Right renal pelvis (tissue), 4 donors: ENCODE measurements around the gene MED16. TPM values are rescaled to one million over a fixed set of nuclear protein-coding genes. Genes with fewer than 3 reads are reported as not detected.
"Not testable (repeated sequence)": the region's sequence is repeated elsewhere in the genome, so short reads cannot be mapped to it uniquely, and the experiment has no call there.

Experiments used
- DNase-seq, 4 donors: peaks; one replicate each; pipeline ENCODE4 v3.0.0-alpha.2; 2013; ENCODE audit warnings: low read depth in 4 of 4, low spot score in 3 of 4, missing footprints in 1 of 4
- polyA plus RNA-seq, 4 donors: library from polyadenylated mRNA; unstranded; fragments of 120-200 nt; gene quantifications; one replicate each; pipeline ENCODE4 v1.2.1, GENCODE V29; 2013; ENCODE audit not compliant: insufficient read length in 4 of 4

Gene MED16
- polyA plus RNA-seq, 4 donors = 57.1 to 70.8 (median 60.7) TPM

DNA sequence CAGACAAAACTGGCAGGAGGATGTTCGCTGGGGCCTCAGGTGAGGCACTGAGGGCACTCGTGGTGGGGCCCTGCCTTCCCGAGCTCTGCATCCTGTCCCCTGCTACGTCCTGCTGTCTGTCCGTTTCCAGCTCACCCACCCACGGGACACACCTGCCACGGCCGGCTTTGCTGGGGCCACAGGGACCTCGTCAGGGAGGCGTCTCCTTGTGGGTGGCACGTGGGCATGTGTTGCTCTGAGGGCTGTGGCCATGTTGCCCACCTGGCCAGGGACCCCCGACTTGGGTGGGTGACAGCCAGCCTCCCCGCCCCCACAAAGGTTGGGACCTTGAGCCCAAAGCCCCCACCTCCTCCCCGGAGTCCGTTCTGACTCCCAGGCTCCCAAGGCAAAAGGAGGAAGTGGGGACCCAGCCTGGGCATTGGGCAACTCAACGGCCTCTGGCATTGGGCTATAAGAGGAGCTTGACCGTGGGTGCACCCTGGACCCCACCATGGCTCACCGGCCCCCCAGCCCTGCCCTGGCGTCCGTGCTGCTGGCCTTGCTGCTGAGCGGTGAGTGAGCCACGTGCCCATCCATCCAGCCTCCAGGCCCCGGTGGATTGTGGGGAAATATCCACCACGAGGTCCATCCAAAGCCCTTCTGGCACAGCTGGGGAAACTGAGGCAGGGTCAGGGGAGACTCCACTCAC is 52.3 kb downstream of the MED16 start, which contains the start of gene PRTN3:
Gene PRTN3 (plus strand): TSS at position 481 of the 688 bp plus-strand sequence. CDS start 10 bp downstream, at position 491.
- no peak for DNase-seq

DNA sequence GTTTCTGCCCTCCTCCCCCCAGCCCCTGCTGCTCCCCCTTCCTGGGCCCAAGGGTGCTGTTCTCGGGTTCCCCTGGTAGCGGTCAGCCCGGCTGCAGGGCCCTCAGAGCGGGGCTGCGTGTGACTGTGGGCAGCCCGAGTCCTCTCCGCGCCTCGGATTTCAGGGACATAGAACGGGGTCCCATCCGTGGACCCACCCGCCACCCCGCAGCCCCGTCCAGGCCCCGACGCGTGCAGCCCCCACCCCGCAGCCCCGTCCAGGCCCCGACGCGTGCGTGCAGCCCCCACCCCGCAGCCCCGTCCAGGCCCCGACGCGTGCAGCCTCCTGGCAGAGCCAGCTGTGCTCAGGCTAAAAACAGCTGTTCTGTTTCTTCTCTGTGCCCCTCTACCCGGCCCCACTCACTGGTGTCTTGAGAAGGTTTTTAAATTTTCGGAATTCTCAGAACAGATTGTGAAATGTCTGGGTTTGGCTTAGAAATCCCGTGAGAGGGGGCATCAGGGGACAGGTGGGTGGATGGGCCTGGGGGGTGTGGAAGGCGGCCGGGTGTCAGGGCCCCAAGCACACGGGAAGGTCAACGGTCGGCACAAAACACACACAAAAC is 57.7 kb downstream of the MED16 start:
- no peak for DNase-seq

DNA sequence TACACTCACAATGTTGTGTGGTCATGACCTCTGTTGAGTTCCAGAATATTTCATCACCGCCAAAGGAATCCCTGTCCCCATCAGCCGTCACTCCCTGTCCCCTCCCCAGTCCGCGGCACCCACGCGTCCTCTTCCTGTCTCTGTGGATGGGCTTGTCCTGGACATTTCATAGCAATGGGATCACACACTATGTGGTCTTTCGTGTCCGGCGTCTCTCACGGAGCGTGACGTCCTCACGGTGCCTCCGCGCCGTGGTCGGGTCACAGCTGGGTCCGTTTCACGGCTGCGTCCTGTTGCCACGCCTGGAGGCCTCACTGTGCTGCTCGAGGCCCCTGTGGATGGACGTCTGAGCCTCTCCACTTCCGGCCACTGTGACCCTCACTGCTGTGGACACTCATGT is 58.8 kb downstream of the MED16 start:
- DNase-seq = no peak

DNA sequence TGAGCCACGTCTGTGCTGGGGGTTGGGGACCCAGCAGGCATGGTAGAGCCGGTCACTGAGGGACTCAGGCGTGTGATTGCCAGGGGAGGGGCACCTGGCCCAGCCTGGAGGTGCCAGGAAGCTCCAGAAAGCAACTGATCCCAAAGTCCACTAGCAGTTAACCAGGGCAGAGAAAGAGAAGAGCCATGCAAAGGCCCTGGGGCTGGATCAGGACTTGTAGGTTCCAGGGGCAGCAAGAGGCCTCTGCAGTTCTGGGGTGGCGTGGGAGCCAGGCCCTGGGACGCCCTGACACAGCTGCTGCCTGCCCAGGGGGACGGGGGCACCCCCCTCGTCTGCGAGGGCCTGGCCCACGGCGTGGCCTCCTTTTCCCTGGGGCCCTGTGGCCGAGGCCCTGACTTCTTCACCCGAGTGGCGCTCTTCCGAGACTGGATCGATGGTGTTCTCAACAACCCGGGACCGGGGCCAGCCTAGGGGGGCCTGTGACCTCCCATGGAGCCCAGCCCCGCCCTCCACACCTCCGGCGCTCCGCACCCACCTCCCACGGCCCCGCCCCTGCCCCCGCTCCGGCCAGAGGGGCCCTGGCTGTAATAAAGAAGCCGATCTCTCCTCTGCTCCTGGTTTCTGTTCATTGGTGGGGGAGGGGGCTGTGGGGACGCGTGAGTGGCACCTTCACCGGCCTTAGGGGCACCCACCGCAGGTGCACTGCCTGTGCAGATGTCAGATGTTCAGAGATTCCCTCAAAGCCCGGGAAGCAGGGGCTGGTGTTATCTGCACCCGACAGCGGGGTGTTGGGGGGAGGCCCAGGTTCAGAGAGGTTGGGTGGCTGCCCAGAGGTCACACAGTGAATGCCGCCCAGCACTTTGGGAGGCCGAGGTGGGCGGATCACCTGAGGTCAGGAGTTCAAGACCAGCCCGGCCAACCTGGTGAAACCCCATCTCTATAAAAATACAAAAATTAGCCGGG is 61.3 kb downstream of the MED16 start:
- DNase-seq = no peak

DNA sequence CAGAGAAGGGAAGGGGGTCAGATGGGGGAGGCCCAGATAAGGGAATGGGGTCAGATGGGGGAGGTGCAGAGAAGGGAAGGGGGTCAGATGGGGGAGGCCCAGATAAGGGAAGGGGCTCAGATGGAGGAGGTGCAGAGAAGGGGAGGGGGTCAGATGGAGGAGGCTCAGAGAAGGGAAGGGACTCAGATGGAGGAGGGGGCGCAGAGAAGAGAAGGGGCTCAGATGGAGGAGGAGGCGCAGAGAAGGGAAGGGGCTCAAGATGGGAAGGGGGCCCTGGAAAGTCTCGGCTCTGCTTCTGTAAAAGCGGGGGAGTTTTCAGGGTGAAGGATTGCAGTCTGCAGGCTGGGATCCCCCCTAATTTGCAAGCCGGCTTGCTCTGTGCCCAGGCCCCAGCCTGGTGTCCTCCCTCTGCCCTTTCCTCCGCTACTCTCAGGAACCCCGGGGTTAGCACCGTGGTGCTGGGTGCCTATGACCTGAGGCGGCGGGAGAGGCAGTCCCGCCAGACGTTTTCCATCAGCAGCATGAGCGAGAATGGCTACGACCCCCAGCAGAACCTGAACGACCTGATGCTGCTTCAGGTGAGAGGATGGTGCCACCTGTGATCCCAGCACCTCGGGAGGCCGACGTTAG is 63.7 kb downstream of the MED16 start:
- no peak for DNase-seq

DNA sequence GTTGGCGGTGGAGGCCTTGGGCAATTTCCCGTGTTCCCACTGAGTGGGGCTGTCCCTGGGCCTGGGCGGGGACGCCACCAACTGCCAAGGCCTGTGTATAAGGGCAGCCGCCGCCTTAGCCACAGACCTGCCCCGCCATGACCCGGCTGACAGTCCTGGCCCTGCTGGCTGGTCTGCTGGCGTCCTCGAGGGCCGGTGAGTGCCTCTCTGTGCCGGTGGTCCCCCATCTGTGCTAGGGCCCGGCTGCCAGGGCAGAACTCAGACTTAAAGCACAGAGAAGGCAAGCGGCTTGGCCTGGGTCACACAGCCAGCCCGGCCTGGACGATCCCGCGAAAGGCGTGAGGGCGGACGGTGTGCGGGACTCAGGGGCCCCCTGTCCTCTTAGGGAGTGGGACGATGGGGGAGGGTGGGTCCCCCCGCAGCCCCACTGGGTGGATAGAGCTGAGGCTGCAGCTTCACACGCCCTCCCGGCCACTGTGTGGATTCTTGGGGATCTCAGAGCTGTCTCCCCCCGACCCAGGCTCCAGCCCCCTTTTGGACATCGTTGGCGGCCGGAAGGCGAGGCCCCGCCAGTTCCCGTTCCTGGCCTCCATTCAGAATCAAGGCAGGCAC is 65.2 kb downstream of the MED16 start, which contains the start of gene AZU1:
Gene AZU1 (plus strand): TSS at position 128 of the 612 bp plus-strand sequence. CDS start 10 bp downstream, at position 138.
- no peak for DNase-seq

DNA sequence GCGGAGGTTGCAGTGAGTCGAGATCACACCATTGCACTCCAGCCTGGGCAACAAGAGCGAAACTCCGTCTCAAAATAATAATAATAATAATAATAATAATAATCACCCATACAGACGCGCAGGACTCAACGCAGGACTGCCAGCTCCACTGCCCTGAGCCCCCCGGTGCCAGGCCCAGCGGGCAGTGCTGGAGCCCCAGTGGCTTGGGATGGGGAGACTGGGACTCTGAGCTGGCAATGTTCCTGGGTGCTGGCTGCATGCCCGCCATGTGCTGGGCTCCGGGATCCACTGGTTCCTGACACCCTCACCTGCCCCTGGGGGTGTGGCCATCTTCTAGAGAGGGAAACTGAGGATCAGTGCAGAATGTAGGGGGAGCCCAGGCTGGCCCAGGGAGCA is 65.7 kb downstream of the MED16 start:
- DNase-seq = no peak

DNA sequence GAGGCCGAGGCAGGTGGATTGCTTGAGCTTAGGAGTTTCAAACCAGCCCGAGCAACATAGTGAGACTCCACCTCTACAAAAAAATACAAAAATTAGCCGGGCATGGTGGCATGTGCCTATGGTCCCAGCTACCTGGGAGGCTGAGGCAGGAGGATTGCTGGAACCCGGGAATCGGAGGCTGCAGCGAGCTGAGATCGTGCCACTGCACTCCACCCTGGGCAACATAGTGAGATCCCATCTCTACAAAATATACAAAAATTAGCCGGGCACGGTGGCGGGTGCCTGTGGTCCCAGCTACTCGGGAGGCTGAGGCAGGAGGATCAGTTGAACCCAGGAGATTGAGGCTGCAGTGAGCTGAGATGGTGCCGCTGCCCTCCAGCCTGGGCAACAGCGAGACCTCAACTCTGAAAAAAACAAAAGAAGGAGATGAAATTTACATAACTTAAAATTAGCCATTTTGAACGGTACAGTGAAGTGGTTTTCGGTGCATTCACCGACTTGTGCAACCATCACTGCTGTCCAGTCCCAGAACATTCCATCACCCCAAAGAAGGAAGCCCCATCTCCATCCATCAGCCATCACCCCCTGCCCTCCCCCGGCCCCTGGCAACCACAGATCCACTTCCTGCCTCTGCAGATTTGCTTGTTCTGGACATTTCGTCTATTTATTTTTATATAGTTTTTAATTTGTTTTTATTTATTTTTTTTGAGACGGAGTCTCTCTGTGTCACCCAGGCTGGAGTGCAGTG is 66.9 kb downstream of the MED16 start:
- DNase-seq = no peak

DNA sequence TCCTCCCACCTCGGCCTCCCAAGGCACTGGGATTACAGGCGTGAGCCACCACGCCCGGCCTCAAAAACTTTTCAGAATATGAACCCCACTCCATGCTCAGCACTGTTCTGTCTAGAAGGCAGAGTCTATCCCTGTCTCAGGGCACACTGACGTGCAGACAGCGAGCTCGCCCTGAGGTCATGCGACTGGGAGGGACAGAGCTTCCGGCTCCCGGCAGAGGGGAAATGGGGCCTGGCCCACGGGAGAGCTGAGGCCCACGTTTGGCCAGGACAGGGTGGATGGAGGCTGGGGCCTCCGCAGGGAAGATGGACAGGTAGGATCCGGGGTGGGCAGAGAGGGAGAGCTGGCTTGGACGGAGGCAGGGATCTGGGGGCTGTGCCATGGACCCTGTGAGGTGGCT is 68.1 kb downstream of the MED16 start:
- no peak for DNase-seq

DNA sequence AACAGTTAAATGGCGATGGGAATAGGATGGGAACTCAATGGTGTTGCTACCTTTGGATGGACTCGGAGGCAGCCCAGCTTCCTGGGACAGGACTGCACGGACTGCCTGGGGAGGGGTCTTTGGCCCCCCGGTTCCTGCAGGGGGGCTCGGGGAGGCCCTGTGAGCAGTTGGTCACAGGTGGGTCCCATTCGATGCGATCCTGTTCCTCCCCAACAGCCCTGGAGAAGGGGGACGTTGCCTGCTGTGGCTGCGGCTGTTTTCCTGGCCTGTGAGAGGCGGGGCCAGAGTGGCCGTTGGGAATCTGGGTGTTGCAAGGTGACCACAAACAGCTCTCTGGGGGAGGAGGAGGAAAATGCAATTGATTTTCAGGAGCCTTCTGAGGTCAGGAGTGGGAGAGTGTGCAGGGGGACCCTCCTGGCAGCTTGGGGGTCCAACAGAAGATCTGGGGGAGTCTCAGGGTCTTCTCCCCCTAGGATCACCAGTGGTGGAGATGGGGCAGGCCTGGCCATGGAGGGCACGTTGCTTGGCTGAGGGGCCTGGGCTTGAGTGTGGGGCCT is 69.3 kb downstream of the MED16 start:
- no peak for DNase-seq

DNA sequence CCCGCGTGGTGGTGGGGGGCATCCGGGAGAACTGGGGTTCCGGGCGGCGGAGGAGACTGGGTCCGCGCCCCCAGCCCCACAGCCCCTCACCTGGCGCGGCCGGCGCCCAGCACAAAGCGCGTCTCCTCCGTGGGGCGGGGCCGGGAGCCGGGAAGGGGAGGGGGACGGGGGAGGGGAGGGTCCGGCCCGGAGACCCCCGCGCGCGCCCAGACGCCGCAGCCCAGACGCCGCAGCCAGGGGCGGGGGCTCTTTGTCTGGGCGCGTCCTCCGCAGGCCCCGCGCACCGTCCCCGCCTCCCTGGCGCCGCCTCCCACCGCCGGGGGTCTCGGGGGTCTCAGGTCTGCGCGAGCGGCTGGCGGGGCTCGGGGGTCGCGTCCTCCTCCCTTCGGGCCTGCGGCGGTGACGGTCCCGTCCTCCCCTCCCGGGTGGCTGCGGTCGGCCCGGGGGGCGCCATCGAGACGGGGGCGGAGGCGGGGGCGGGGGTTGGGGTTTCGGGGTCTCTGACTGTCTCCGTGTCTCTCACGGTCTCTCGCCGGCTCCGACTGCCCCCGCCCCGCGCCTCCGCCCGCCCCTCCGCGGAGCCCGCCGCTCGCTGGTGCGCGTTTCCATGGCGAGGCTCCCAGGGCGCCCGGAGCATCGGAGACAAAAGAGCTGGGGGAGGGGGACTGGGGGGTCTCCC is 71.0 kb downstream of the MED16 start, which contains the start of gene PLPPR3:
Gene PLPPR3 (minus strand): TSS at position 131 of the 679 bp plus-strand sequence. CDS start 396 bp downstream, outside the sequence.
- no peak for DNase-seq

DNA sequence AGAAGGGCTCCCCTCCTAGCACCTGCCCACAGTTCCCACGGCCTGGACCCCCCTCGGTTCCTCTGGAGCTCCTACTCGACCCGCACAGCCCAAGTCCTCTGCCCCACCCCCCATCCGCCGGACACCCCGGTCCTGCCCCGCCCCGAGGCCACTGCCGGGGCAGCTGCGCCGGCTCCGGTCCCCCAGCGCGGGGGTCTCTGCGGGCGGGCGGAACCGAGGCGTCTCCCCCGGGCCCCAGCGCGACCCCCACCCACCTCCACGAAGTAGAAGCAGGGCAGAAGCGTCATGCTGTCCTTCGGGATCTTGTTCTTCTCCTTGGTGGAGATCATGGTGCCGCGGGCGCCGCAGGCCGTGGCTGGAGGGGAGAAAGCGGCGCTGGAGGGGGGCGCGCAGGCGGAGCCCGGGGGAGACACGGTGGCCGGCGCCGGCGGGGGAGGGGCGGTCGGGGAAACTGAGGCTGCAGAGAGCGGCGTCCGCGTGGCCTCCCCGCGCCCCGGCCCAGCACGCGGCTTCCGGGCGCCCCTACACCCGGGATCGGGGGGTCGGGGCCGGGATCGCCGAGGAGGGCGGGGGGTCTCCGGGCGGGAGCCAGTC is 71.7 kb downstream of the MED16 start:
- no peak for DNase-seq

DNA sequence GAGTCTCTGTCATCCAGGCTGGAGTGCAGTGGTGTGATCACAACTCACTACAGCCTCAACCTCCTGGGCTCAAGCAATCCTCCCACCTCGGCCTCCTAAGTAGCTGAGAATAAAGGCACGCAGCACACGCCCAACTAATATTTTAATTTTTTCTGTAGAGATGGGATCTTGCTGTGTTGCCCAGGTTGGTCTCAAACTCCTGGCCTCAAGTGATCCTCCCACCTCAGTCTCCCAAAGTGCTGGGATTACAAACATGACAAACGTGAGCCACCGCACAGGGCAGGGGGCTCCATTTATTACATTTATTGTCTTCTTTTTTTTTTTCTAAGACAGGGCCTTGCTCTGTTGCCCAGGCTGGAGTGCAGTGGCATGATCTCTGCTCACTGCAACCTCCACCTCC is 72.8 kb downstream of the MED16 start:
- not testable (repeated sequence) for DNase-seq

Other genes starting within 250 kb of the MED16 start
- 10 to 100 TPM; 20.8 to 36.7 (median 27.4) TPM for gene RNF126, start 230.0 kb downstream of the MED16 start, polyA plus RNA-seq
- gene FSTL3, start 216.8 kb downstream of the MED16 start, polyA plus RNA-seq = 10 to 100 TPM; 13.8 to 22.5 (median 16.3) TPM
- gene PRSS57, start 197.7 kb downstream of the MED16 start, polyA plus RNA-seq = under 1 TPM; 0.17 to 0.48 (median 0.37) TPM
- 100 to 1,000 TPM in 1 of 4 donors, 10 to 100 TPM in 3; 79.7 to 121 (median 87.5) TPM for gene PALM, start 184.3 kb downstream of the MED16 start, polyA plus RNA-seq
- 1 to 10 TPM; 7.6 to 9.7 (median 8.0) TPM for gene MISP, start 142.1 kb downstream of the MED16 start, polyA plus RNA-seq
- gene PTBP1, start 95.7 kb downstream of the MED16 start, polyA plus RNA-seq = 100 to 1,000 TPM; 365 to 458 (median 390) TPM
- 10 to 100 TPM in 3 of 4 donors, 1 to 10 TPM in 1; 8.6 to 19.1 (median 13.6) TPM for gene PLPPR3, start 71.2 kb downstream of the MED16 start, polyA plus RNA-seq
- 1 to 10 TPM in 2 of 4 donors, under 1 TPM in 2; 0.76 to 2.4 (median 1.2) TPM for gene AZU1, start 65.3 kb downstream of the MED16 start, polyA plus RNA-seq
- 1 to 10 TPM in 2 of 4 donors, under 1 TPM in 2; 0.50 to 1.6 (median 1.2) TPM for gene PRTN3, start 52.2 kb downstream of the MED16 start, polyA plus RNA-seq
- under 1 TPM in 3 of 4 donors, not detected in 1; 0.18 to 0.96 (median 0.64) TPM for gene ELANE, start 40.9 kb downstream of the MED16 start, polyA plus RNA-seq
- 1 to 10 TPM; 2.1 to 5.7 (median 2.6) TPM for gene CFD, start 33.5 kb downstream of the MED16 start, polyA plus RNA-seq
- not detected for gene RNU6-9, start 297 bp upstream of the MED16 start, polyA plus RNA-seq
- 10 to 100 TPM; 44.0 to 61.4 (median 46.7) TPM for gene R3HDM4, start 20.0 kb upstream of the MED16 start, polyA plus RNA-seq
- 1 to 10 TPM in 1 of 4 donors, under 1 TPM in 3; 0.38 to 1.6 (median 0.61) TPM for gene KISS1R, start 24.1 kb upstream of the MED16 start, polyA plus RNA-seq
- gene ARID3A, start 32.8 kb upstream of the MED16 start, polyA plus RNA-seq = 10 to 100 TPM; 19.4 to 27.4 (median 22.9) TPM
- gene WDR18, start 91.2 kb upstream of the MED16 start, polyA plus RNA-seq = 10 to 100 TPM; 33.6 to 78.8 (median 37.7) TPM
- gene GRIN3B, start 107.2 kb upstream of the MED16 start, polyA plus RNA-seq = 1 to 10 TPM in 1 of 4 donors, under 1 TPM in 3; 0.44 to 1.3 (median 0.55) TPM
- gene TMEM259, start 127.9 kb upstream of the MED16 start, polyA plus RNA-seq = 100 to 1,000 TPM in 2 of 4 donors, 10 to 100 TPM in 2; 98.1 to 152 (median 101) TPM
- not detected for gene RNU6-2, start 128.3 kb upstream of the MED16 start, polyA plus RNA-seq
- 100 to 1,000 TPM; 161 to 205 (median 176) TPM for gene CNN2, start 133.4 kb upstream of the MED16 start, polyA plus RNA-seq
- gene ABCA7, start 146.9 kb upstream of the MED16 start, polyA plus RNA-seq = 1 to 10 TPM; 6.2 to 8.9 (median 7.6) TPM
- 10 to 100 TPM in 1 of 4 donors, 1 to 10 TPM in 3; 9.3 to 12.8 (median 9.7) TPM for gene ARHGAP45, start 174.0 kb upstream of the MED16 start, polyA plus RNA-seq
- 100 to 1,000 TPM; 134 to 181 (median 142) TPM for gene POLR2E, start 202.2 kb upstream of the MED16 start, polyA plus RNA-seq
- gene GPX4, start 210.8 kb upstream of the MED16 start, polyA plus RNA-seq = 100 to 1,000 TPM; 242 to 321 (median 252) TPM